DOHH2 (cell line): ENCODE results near the gene SEPTIN1.

Experiments used
- EZH2phosphoT487 ChIP-seq: fragments of 200-600 bp; sonication (generic); IDR thresholded peaks from 2 replicates; pipeline ENCODE4 v1.6.1; 2017; ENCODE audit warnings: borderline replicate concordance, mild to moderate bottlenecking, antibody characterized with exemption, low read length, moderate library complexity, mixed read lengths
- TF ChIP-seq, protein P1 (sequence below): fragments of 200-600 bp; sonication (generic); IDR thresholded peaks from one replicate; pipeline ENCODE4 v1.5.1; 2014; ENCODE audit warnings: antibody characterized with exemption, mild to moderate bottlenecking, low read depth, low read length; ENCODE audit not compliant: poor library complexity, severe bottlenecking

GRCh38 chr16:30407804-30408534 lies 25.6 kb upstream of the SEPTIN1 start:
- TF ChIP-seq, protein P1, sequence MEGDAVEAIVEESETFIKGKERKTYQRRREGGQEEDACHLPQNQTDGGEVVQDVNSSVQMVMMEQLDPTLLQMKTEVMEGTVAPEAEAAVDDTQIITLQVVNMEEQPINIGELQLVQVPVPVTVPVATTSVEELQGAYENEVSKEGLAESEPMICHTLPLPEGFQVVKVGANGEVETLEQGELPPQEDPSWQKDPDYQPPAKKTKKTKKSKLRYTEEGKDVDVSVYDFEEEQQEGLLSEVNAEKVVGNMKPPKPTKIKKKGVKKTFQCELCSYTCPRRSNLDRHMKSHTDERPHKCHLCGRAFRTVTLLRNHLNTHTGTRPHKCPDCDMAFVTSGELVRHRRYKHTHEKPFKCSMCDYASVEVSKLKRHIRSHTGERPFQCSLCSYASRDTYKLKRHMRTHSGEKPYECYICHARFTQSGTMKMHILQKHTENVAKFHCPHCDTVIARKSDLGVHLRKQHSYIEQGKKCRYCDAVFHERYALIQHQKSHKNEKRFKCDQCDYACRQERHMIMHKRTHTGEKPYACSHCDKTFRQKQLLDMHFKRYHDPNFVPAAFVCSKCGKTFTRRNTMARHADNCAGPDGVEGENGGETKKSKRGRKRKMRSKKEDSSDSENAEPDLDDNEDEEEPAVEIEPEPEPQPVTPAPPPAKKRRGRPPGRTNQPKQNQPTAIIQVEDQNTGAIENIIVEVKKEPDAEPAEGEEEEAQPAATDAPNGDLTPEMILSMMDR, result no peak
- TF ChIP-seq EZH2phosphoT487, result no peak
